Measurements from ENCODE around the gene GPR15.

DNA sequence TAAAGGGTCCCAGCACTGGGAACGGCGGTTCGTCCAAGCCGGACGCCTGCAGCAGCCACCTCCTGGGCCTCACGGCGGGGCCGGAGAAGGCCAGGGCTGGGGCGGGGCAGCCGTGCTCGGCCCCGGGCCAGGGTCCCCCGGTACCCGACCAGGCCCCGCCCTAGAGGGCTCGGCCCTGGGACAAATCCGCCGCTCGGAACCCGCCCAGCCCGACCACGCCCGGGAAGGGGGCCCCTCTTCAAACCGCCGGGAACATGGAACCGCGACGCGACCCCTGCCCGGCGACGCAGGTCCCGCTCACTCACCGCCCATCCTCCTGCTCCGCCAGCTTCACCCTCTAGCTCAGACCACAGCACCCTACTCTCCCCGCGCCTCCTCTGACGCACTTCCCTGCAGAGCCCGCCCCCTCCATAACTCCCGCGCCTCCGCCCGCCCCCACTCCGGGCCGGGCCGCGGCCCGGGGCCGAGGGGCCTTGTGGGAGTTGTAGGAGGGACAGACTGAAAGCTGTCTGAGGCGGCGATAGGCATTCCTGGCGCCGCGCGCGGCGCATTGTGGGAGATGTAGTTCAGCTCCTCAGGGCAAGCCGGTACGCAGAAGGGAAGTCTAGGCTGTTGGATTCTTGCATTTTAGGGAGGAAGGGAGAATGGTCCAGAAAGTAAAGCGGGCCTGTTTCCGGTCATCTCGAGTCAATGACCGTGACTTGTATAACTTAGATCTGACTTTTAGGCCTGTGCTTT lies 9.1 kb upstream of the GPR15 start, which contains the start of gene CLDND1:
- TF ChIP-seq, protein P1, sequence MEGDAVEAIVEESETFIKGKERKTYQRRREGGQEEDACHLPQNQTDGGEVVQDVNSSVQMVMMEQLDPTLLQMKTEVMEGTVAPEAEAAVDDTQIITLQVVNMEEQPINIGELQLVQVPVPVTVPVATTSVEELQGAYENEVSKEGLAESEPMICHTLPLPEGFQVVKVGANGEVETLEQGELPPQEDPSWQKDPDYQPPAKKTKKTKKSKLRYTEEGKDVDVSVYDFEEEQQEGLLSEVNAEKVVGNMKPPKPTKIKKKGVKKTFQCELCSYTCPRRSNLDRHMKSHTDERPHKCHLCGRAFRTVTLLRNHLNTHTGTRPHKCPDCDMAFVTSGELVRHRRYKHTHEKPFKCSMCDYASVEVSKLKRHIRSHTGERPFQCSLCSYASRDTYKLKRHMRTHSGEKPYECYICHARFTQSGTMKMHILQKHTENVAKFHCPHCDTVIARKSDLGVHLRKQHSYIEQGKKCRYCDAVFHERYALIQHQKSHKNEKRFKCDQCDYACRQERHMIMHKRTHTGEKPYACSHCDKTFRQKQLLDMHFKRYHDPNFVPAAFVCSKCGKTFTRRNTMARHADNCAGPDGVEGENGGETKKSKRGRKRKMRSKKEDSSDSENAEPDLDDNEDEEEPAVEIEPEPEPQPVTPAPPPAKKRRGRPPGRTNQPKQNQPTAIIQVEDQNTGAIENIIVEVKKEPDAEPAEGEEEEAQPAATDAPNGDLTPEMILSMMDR (IDR thresholded peaks at IDR 0.05): no peak
- peak; percentile 70 to 83 for TF ChIP-seq POLR2A (IDR thresholded peaks at IDR 0.05)
